Left ventricle myocardium inferior (tissue), 1 donor: Measurements from ENCODE around the gene HMG20A. TPM values are rescaled to one million over a fixed set of nuclear protein-coding genes. Genes with fewer than 3 reads are reported as not detected.
A peak's percentile ranks its signal among the peaks of the same experiment; 100 is the strongest.

Experiments used
- DNase-seq: peaks from one replicate; pipeline ENCODE4 v3.0.0-alpha.2; 2020
- H3K27ac ChIP-seq: fragments of 200-600 bp; replicated peaks from 2 replicates; pipeline ENCODE4 v1.8.0; 2021
- H3K27me3 ChIP-seq: fragments of 200-600 bp; 2 replicates; pipeline ENCODE4 v1.8.0; 2021; ENCODE audit warnings: low read depth
- H3K36me3 ChIP-seq: fragments of 200-600 bp; 2 replicates; pipeline ENCODE4 v1.8.0; 2021
- H3K4me1 ChIP-seq: fragments of 200-600 bp; 2 replicates; pipeline ENCODE4 v1.8.0; 2021
- H3K4me3 ChIP-seq: fragments of 200-600 bp; 2 replicates; pipeline ENCODE4 v1.8.0; 2021; ENCODE audit warnings: mild to moderate bottlenecking, moderate library complexity
- H3K9me3 ChIP-seq: fragments of 200-600 bp; replicated peaks from 2 replicates; pipeline ENCODE4 v1.8.0; 2021
- intact Hi-C: fragments of 100-400 bp; cut with micrococcal nuclease; formaldehyde crosslinking; loops from one replicate; pipeline ENCODE4 v1.11.0; 2022
- total RNA-seq: library from RNA; stranded (reverse); fragmentation: NEBNext Ultra II Directional; extraction: Animal tissue kit (Norgen Biotek cat#: 25700); gene quantifications from one replicate; pipeline ENCODE4 v1.2.1, GENCODE V29; 2021
- TF ChIP-seq, protein P1 (sequence below): fragments of 200-600 bp; IDR thresholded peaks from 2 replicates; pipeline ENCODE4 v1.8.0; 2021; ENCODE audit warnings: antibody characterized with exemption, mild to moderate bottlenecking, borderline replicate concordance
- donor health status: DM: no; HTN: yes; CAD: no; lungs with severe emphysema.

HMG20A gene
- total RNA-seq, 1 donor from 2014 or later = 30.5 TPM

DNA sequence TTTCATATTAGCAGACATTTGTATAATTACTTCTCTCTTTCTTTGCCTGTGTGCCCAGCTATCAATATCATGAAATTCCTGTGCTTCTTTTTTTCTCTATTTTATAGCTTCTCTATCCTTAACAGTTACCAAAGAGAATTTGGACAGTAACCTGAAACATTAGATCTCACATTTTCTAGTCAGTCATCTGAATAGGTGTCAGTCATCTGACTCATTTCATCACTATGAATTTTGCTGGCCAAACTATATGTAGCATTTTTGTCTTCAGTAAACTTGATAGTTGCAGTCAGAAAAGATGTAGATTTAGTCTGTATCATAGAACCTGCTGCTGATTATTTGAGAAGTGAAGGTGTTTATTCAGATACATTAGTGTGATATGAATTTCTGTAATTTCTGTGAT is 52.6 kb downstream of the HMG20A start:
- Histone ChIP-seq H3K9me3 (no peaks in the 10 kb centered on the region), H3K27me3 (no peaks in the 10 kb centered on the region), H3K27ac (peak overlapping the region; percentile 82), H3K36me3 (peaks cover 48% of the 10 kb centered on the region), H3K4me3 (no peak overlapping the region), H3K4me1 (peaks cover 65% of the 10 kb centered on the region)
- no peak for DNase-seq
- intact Hi-C loops = no loop called here
- TF ChIP-seq, protein P1, sequence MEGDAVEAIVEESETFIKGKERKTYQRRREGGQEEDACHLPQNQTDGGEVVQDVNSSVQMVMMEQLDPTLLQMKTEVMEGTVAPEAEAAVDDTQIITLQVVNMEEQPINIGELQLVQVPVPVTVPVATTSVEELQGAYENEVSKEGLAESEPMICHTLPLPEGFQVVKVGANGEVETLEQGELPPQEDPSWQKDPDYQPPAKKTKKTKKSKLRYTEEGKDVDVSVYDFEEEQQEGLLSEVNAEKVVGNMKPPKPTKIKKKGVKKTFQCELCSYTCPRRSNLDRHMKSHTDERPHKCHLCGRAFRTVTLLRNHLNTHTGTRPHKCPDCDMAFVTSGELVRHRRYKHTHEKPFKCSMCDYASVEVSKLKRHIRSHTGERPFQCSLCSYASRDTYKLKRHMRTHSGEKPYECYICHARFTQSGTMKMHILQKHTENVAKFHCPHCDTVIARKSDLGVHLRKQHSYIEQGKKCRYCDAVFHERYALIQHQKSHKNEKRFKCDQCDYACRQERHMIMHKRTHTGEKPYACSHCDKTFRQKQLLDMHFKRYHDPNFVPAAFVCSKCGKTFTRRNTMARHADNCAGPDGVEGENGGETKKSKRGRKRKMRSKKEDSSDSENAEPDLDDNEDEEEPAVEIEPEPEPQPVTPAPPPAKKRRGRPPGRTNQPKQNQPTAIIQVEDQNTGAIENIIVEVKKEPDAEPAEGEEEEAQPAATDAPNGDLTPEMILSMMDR = no peak

DNA sequence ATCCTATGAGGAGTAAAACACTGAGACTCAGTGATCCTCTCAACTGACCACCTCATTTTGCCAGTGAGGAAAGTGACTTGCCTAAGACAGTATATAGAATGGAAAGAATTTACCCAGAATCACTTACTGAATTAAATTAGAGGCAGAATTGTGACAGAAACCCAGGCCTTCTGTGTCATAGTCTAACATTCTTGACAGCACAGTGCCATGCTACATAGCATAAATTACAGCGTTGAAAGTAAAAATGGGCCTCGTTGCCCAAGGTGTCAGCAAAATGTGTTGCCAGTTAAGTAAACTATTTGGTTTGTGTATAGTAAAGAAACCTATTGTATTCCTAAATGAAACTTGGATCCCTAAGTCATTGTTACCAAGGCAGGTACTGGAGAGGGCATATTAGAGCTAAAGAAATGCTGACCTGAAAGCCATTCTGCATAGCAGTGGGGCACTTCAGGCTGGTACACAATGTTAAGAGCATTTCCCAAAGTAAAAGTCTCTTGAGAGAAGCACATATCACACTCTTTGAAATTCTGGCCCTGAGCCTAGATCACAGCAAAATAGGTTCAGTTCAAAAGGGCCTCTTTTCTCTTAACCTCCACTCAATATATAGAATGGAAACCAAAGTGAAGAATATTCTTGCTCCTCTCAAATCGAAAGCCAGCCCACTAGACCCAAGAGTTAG is 53.8 kb downstream of the HMG20A start:
- no peak for DNase-seq
- Histone ChIP-seq H3K9me3 (no peaks in the 10 kb centered on the region), H3K4me3 (no peak overlapping the region), H3K27ac (peak overlapping the region; percentile 82), H3K36me3 (peaks cover 49% of the 10 kb centered on the region), H3K4me1 (peaks cover 66% of the 10 kb centered on the region), H3K27me3 (no peaks in the 10 kb centered on the region)
- TF ChIP-seq, protein P1 = no peak
- intact Hi-C loops = no loop called here

DNA sequence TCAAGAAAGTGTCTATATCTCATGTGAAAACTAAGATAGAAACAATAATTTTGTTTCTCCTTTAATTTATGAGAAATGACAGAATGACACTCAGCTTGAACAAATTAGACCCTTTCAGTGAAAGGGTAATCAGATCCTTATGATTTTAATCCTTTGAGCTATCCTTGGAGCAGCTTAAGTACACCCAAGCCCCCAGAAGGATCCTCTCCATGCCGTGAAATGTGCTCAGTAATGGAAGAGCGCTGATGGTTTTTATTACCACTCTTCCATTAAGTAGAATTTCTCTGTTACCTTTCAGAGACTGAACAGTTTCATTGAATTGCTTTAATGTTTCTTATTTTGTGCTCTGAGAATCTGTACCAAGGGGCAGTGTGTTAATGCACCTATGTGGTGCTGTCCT is 54.3 kb downstream of the HMG20A start:
- no peak overlapping the region for H3K4me3 ChIP-seq
- no peaks in the 10 kb centered on the region for H3K27me3 ChIP-seq
- TF ChIP-seq, protein P1 = no peak
- H3K9me3 ChIP-seq = no peaks in the 10 kb centered on the region
- intact Hi-C loops = no loop called here
- H3K27ac ChIP-seq = peak overlapping the region; percentile 82
- H3K4me1 ChIP-seq = peaks cover 64% of the 10 kb centered on the region
- peaks cover 49% of the 10 kb centered on the region for H3K36me3 ChIP-seq
- DNase-seq = no peak

DNA sequence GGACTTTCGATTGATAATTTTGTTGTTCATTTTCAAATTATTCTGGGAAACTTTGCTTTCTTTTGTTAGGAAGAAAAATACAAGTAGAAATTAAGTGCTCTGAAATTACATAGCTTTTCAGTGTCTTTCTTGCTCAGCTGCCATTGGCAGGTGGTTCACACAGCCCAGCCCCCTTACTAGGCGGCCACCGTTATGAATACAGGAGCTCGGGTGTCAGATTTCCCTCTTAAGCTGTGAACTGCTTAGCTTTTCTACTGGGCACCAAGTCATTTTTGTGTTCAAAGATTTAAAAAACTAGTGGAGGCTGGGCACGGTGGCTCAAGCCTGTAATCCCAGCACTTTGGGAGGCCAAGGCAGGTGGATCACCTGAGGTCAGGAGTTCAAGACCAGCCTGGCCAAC is 55.2 kb downstream of the HMG20A start:
- Histone ChIP-seq H3K36me3 (peaks cover 44% of the 10 kb centered on the region), H3K27me3 (no peaks in the 10 kb centered on the region), H3K9me3 (no peaks in the 10 kb centered on the region), H3K4me1 (peaks cover 64% of the 10 kb centered on the region), H3K4me3 (no peak overlapping the region), H3K27ac (peak overlapping the region; percentile 82)
- intact Hi-C loops = no loop called here
- TF ChIP-seq, protein P1 = no peak
- DNase-seq = no peak

DNA sequence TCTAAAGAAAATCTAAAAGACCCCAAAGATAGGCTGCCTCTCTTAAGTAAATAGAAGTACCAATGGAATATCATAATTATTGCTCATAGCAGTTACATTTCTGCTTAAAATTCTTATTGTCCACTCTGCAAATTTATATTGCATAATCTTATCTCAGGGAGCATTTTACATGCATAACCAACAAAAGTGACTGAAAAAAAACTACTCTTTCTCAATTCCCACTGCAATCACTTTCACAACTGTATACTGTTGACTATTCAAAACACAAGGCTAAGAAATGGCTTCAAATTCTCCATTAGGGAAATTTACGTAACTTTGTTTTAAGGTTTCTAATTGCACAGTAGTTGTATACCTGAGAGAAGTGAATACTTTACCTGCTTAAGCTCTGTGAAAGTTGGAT is 56.3 kb downstream of the HMG20A start:
- TF ChIP-seq, protein P1 = no peak
- Histone ChIP-seq H3K4me3 (no peak overlapping the region), H3K4me1 (peaks cover 75% of the 10 kb centered on the region), H3K27me3 (no peaks in the 10 kb centered on the region), H3K9me3 (no peaks in the 10 kb centered on the region), H3K36me3 (peaks cover 33% of the 10 kb centered on the region), H3K27ac (no peak overlapping the region)
- intact Hi-C loops = no loop called here
- DNase-seq = no peak
